Urothelium cell line (cell line): Measurements from ENCODE around the gene ZNF396.

Experiments
- DNase-seq: peaks from one replicate; pipeline ENCODE4 v3.0.0; 2011; ENCODE audit warnings: low spot score, mixed read lengths
- FAIRE-seq: peaks from 2 replicates; lab custom pipeline; 2011; peaks lifted over from hg19 to GRCh38; lab: Jason Lieb, UNC

The ZNF396 gene

DNA sequence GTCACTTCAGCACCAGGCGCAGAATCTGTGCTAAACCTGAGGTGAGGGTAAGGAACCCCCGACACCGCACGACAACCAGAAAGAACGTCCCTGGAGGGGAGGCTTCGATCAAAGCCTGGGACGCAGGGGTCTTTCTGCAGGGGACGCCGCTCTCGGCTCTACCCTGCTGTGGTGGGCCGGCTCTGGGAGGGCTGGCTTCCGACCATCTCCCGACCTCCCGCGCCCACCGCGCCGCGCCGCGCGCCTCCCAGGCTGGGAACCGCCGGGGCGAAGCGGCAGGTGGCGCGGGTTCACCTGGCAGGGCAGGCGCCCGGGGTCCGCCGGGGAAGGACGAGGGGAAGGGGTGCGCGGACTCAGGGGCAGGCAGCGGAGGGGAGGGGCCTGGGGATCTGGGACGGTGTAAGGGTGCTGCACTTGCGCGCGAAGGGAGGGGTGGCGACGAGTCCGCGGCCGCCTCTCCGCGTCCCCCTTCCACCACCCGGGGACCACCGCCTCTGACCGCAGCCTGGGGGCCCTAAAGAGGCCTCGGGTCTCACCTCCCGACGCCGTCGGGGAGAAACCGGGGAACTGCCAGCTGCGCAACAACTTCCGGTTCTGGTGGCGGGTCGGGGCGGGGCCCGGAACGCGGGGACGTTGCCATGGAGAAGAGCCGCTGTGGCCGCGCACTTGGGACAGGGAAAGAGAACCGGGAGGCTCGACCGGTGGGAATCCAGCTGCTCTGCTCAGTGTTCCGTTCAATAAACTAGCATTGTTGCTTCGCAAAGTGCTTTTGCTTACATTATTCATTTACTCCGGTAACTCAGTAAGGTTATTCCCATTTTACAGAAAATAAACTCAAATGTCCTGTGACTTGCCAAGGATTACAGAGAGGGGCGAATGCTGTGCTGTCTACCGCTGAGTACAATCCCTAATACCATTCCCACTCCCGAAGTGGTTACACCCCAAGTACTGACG is at the start of gene ZNF396:
Gene ZNF396, minus strand, starts transcription at position 596 of the 954 bp plus-strand sequence. CDS start 3,045 bp downstream, outside the sequence.
- DNase-seq (peak; percentile 84), FAIRE-seq (no peak)

DNA sequence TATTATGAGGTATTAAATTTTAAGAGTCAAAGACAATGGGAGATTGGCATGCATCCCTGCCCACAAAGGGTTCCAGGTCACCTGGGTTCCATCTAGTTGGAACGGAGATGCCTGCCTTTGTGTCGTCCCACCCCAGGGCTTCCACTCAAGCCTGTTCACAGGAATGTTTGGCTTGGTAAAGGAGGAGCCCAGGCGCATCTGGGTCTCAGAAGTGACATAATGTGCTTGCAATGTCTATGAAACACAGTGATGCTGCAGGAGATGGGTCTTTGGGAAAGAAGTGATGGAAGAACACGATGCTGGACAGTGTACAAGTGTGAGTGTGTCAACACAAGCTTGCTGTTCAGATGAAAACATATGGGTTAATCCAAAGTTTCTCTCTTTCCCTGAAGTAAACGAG is 49.6 kb upstream of the ZNF396 start:
- no peak for FAIRE-seq
- DNase-seq, result no peak

DNA sequence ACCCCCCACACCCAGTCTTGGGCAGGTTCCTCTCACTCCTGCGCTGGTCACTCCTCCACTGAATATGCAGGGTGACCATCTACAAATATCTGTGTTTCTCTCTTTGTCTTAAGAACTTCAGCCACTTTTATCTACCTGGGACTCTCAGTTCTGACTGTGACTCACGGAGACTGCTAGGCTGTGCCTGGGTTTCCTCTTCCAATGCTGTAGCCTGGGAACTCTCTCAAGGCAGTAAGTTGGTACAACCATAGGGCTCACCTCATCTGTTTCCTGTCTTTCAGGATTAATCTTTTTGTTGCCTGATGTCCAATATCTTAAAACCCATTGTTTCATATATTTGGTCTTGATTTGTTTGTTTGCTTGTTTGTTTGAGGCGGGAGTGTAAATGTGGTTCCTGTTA is 47.2 kb upstream of the ZNF396 start:
- DNase-seq (no peak), FAIRE-seq (no peak)

DNA sequence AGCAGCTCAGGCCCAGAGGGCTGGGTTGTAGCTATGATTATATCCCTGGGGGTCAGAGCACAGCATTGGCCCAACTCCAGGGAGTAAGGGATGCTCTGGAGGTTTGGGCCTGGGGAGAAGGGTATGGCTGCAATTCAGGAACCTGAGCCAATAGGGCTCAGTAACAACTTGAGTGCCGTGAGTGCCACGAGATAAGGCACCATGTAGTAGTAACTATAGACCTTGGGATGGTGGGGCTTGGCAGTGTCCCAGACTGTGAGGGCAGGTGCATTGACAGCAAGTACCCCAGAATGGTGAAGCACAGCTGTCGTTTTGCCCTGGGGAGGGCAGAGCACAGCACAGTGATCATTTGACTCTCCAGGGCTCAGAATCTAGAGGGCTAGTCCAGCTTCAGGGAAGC is 45.1 kb upstream of the ZNF396 start:
- FAIRE-seq (no peak), DNase-seq (no peak)

DNA sequence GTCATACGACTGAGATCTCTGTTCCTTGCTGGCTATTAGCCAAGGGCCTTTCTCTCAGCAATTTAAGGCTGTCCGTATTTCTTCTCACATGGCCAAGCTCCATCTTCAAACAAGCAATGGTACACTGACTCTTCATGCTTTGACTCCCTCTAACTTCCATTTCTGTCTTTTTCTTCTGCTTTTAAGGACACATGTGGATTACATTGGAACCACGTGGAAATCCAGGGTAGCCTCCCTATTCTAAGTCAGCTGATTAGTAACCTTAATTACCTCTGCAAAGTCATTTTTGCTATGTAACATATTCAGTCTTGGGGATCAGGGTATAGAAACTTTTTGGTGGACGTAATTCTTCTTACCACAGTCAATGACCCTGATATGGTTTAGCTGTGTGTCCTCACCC is 41.5 kb upstream of the ZNF396 start:
- DNase-seq, result no peak
- FAIRE-seq, result no peak

DNA sequence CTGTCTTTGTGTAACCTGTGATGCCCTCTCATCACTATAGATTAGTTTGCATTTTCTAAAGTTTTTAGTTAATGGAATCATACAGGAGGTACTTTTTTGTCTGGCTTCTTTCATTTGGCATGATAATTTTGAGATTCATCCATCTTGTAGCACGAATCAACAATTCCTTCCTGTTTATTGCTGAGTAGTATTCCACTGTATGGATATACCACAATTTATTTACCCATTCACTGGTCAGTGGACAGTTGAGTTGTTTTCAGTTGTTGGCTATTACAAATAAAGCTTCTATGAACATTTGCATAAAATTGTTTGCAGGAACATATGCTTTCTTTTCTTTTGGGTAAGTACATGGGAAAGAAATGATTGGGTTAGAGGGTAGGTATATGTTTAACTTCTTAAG is 40.1 kb upstream of the ZNF396 start:
- no peak for FAIRE-seq
- DNase-seq, result no peak

DNA sequence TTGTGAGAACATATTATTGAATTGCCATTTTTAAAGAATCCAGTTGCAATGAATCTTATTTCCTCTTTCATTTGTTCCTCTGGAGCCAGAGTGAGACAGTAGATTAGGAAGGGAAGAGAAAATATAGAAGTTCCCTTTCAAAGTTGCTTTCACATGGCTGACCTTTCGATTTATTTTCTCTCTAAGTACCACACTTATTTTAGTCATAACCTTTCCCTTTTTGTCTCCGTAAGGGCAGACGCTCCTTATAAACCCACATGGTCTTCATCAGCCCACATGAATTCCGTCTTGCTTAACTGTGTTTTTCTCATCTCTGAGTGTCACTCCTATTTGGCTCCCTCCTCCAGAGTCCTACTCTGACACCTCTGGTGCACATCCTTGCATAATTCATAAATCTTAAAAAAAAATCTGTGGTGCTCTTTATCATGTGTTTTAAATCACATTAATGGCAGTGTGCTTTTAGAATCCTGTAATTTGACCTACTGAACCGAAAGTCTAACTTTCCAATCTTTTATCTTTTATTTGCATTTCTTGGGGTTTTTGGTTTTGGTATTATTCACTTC is 38.5 kb upstream of the ZNF396 start:
- no peak for FAIRE-seq

DNA sequence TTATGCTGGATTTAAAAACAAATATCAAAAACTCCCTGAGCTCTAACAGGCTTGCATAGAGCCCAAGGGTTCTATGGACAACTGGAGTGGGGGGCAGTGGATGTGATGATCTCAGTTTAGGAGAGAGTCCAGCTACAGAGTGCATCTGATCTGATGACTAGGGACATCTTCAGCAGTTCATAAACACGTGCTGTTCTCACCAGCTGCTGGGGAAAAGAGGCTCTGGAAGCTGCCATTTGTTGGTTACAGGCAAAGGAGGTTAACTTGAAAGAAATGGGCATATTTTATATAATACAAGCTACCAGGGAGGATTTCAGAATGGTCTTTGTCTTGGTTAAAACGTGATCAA is 36.0 kb upstream of the ZNF396 start:
- FAIRE-seq, result no peak
- no peak for DNase-seq

More for the DNA sequence above, 38.5 kb upstream of the ZNF396 start:
- no peak for DNase-seq

DNA sequence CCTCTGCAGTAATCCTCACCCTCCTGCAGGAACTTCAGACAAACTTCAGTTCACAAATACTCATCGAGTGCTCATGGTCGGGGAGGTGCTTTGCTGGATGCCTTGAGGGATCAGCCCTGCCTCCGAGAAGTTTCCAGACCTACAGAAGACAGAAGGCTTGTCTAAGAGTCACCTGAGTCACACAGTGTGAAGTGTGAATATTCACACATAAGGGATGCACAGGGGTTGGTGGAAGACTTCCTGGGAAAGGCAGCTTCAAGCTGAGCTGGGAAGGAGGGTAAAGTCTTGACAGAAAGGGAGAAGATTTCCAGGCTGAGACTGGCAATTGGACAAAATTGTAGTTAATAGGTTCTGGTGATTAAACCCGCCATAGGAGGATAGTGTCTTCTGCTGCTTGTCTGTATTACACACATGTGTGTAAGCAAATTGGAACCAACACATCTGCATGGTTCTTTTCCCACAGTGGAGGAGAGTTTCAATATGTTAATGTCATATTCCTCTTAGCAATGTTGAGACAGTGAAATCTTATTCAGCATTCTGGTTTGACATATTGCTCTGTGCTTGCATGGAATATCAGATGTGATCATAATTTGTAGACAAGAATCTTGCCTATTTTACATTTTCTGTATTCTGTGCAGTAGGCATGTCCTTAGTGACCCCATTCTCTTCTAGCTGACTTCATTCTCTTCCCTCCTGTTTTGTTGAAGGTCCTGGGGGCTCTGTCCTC is 34.7 kb upstream of the ZNF396 start:
- FAIRE-seq, result no peak
- no peak for DNase-seq

DNA sequence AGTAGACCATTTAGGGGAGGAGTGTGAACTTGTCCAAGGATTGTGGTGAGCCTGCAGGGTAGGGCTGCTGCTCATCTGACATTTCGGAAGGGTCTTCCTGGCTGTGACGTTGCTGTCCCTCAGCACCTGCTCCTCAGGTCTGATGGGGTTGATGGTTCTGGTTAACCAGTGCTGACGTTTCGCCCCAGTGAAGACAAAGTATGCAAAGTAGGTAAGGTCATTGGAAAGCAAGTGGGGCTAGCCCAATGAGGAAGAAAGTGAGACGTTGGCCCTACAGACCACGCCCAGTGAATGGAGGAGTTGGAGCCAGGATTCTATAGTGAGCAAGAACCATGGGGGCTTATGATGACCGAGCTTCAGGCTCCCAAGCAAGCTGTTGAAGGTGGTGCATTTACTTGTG is 33.4 kb upstream of the ZNF396 start:
- FAIRE-seq, result no peak
- no peak for DNase-seq

DNA sequence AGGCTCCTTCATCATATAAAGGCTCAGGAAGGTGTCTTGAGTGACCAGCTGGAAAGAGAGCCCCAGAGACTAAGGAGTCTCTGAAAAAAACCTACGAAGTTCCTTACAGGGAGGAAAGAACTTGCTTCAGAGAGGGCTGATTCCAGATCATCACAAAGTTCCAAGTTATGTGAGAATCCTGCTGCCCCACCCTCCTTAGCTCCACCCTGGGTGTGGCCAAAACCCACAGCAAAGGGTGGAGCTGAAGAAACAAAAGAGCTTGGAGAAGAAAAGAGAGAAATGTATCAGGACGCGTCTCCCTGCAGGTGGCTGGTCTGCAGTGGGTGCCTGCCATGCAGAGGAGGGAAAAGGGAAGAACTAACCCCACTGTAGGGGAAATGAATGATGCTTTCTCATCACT is 32.8 kb upstream of the ZNF396 start:
- no peak for FAIRE-seq
- no peak for DNase-seq

DNA sequence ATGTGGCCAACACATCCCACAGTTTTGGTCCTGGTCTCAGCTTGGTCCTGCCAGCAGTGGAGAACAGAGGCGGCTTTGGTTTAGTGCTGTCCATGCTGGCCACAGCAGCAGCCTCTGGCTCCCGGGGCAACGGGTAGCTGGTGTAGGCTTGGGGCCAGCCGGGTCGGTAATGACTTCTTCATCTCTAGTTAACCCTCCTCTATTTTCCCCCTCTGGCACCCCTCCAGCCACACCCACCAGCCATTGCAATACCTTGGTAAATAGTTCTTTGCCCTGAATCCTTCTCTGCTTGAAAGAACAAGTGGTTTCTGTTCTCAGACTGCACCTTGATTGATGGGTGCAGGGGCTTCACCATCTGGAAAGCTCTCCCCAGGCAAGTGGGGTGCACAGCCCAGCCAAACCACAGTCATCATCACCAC is 31.7 kb upstream of the ZNF396 start:
- DNase-seq (no peak), FAIRE-seq (no peak)

DNA sequence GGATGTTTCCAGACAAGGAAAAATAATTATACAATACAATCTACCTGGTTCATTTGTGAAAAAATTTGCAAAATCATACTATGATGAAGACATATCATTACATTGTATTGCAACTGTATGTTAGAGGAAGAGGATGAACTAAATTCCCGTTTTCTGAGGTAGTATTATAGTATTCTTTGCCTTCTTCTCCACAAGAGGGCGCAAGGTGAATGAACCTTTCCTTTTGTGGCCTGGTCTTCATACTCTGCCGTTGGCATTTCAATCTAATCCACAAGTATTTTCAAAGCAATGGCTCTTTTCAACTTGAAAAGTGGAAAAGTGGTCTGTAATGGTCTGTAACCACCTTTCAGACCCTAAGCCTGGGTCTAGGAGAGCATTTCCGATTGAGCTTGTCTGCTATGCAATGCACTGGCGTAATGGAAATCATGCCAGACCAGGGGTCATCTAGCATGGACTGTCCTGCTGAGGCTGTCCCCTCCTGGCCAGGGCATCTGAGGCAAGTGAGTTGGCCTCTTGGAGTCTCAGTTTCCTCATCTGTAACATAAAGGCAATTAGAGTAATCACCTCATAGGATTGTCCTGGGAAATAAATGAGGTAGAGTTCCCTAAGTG is 30.8 kb upstream of the ZNF396 start:
- DNase-seq (peak; percentile 40), FAIRE-seq (no peak)

DNA sequence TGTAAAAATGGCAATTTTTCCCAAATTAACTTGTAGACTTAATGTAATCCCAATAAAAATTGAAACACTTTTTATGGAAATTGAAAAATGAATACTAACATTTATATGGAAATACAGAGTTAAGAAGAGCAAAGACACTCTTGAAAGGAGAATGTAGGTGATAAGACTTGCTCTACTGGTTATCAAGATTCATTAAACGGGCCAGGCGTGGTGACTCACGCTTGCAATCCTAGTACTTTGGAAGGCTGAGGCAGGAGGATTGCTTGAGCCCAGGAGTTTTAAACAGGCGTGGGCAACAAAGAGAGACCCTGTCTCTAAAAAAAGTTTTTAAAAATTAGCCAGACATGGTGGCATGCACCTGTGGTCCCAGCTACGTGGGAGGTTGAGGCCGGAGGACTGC is 29.5 kb upstream of the ZNF396 start:
- no peak for FAIRE-seq

DNA sequence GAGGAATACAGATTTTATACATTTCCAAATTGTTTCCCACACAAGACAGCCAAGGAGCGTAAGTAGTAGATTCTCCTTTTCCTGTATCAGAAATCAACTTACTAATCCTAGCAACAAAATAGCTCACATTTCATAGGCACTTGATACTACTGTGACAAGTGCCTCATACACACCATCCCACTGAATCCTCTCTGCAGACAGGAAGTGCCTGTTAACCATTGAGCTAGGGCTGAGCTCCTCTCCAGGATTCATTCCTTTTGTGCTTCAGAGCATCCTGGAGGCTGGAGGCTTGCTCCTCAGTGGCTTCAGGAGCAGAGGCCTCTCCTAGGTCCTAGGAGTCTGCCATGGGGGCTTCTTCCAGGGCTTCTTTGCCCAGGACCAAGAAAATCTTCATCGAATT is 20.8 kb upstream of the ZNF396 start:
- DNase-seq (no peak), FAIRE-seq (no peak)

More for the DNA sequence above, 29.5 kb upstream of the ZNF396 start:
- no peak for DNase-seq

DNA sequence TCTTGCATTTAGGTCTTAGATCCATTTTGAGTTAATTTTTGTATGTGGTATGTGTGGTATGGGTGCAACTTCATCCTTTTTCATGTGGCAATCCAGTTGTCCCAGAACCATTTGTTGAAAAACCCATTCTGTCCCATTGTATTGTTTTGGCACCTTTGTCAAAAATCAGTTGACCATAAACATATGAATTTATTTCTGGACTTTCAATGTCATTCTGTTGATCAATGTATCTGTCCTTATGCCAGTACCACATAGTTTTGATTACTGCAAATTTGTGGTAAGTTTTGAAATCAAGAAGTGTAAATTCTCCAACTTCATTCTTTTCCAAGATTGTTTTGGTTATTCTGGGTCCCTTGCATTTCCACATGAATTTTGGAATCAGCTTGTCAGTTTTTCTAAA is 16.6 kb upstream of the ZNF396 start:
- DNase-seq (no peak), FAIRE-seq (no peak)

DNA sequence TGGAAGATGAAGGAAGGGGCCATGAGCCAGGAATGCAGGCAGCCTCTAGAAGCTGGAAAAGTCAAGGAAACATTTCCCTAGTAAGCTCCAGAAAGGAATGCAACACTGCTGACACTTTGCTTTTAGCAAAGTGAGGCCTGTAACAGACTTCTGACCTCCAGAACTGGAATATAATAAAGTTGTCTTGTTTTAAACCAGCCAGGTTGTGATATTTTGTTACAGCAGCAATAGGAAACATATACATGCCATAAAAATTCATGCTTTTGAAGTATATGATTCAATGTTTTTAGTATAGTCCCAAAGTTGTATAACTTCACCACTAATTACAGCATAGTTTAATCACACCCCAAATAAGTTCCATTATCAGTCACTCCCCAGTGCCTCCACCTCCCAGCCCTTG is 15.2 kb upstream of the ZNF396 start:
- DNase-seq (no peak), FAIRE-seq (no peak)

DNA sequence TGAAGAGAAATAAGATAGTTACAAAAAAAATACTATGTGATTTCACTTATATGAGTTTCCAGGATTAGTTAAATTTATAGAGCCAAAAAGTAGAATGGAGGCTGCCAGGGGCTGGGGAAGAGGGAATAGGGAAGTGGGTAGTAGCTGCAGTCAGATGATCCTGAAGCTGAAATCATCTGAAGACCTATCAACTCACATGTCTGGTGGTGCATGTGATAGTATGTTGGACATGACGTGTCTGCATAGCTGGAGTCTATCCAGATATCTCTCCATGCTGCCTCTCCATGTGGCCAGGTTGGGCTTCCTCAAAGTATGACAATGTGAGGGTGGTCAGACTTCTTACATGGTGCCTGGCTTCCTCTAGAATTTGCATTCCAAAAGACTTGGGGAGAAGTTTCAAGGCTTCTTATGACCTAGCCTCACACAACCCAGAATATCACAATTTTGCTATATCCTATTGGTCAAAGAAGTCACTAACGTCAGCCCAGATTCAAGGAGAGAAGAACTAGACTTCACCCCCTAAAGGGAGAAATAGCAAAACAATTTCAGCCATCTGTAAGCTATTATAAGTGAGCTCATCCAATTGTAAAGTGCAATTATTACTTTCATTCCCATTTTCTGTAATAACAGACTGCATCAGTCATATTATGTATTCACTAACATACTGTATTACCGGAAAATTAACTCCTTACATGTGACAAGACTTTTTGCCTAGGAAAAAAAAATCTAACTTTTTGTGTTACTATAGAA is 14.0 kb upstream of the ZNF396 start:
- FAIRE-seq (no peak), DNase-seq (no peak)

DNA sequence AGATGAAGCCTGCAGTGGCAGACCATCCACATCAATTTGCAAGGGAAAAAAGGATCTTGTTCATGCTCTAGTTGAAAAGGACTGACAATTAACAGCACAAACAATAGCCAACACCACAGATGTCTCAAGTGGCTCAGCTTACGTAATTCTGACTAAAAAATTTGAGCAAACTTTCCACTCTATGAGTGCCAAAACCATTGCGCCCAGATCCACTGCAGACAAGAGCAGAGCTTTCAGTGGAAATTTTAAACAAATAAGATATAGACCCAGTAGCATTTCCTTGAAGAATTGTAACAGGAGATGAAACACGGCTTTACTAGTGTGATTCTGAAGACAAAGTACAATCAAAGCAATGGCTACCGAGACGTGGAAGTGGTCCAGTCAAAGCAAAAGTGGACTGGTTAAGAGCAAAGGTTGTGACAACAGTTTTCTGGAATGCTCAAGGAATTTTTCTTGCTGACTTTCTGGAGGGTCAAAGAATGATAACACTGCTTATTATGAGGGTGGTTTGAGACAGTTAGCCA is 12.0 kb upstream of the ZNF396 start:
- DNase-seq (no peak), FAIRE-seq (no peak)

DNA sequence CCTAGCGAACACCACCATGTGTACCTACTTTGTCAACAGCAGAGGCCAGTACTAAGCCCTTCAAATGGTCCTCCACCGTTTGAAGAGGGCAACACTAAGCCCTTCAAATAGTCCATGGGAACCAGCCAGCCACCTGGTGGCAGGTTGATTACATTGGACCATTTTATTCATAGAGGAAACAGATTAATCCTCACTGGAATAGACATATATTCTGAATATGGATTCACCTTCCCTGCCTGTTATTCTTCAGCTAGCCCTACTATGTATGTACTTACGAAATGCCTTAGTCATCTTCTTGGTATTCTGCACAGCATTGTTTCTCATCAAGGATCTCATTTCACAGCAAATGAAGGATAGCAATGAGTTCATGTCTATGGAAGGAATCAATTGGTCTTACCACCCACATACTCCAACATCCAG is 10.0 kb upstream of the ZNF396 start:
- DNase-seq (no peak), FAIRE-seq (no peak)
